HG02840 (cell line): ENCODE measurements around the gene BAZ2B.

Source experiments
- ATAC-seq: cut with Tn5 transposase; IDR thresholded peaks from one replicate; pipeline ENCODE4 v1.9.1; 2021; ENCODE audit warnings: mild to moderate bottlenecking, moderate library complexity, moderate number of reproducible peaks; ENCODE audit not compliant: unreplicated experiment, low FRiP score

Gene BAZ2B

GRCh38 chr2:159475793-159476192 lies 140.6 kb downstream of the BAZ2B start:
- ATAC-seq = no peak

- no peak for ATAC-seq
Observed at GRCh38 chr2:159471340-159471739, 145.0 kb downstream of the BAZ2B start.

GRCh38 chr2:159468257-159468656 lies 148.1 kb downstream of the BAZ2B start:
- no peak for ATAC-seq

GRCh38 chr2:159462961-159463360 lies 153.4 kb downstream of the BAZ2B start:
- ATAC-seq = no peak

- ATAC-seq = no peak
Observed at GRCh38 chr2:159462201-159462785, 154.1 kb downstream of the BAZ2B start.

GRCh38 chr2:159461076-159461475 lies 155.3 kb downstream of the BAZ2B start:
- no peak for ATAC-seq

- ATAC-seq = no peak
Observed at GRCh38 chr2:159460227-159460626, 156.1 kb downstream of the BAZ2B start.

- no peak for ATAC-seq
Observed at GRCh38 chr2:159459279-159459678, 157.1 kb downstream of the BAZ2B start.

- ATAC-seq = no peak
Observed at GRCh38 chr2:159457589-159457988, 158.8 kb downstream of the BAZ2B start.

GRCh38 chr2:159456500-159457426 lies 159.6 kb downstream of the BAZ2B start:
- no peak for ATAC-seq

GRCh38 chr2:159455330-159455918 lies 160.9 kb downstream of the BAZ2B start:
- no peak for ATAC-seq

GRCh38 chr2:159454185-159454584 lies 162.2 kb downstream of the BAZ2B start:
- ATAC-seq = no peak

- no peak for ATAC-seq
Observed at GRCh38 chr2:159450180-159450579, 166.2 kb downstream of the BAZ2B start.

GRCh38 chr2:159449504-159450124 lies 166.7 kb downstream of the BAZ2B start:
- ATAC-seq = no peak

GRCh38 chr2:159446817-159447216 lies 169.5 kb downstream of the BAZ2B start:
- no peak for ATAC-seq

- ATAC-seq = no peak
Observed at GRCh38 chr2:159446201-159446600, 170.1 kb downstream of the BAZ2B start.

- ATAC-seq = no peak
Observed at GRCh38 chr2:159445307-159445706, 171.0 kb downstream of the BAZ2B start.

- ATAC-seq = no peak
Observed at GRCh38 chr2:159444754-159445153, 171.6 kb downstream of the BAZ2B start.

GRCh38 chr2:159442159-159442852 lies 174.0 kb downstream of the BAZ2B start:
- no peak for ATAC-seq

GRCh38 chr2:159441182-159441581 lies 175.2 kb downstream of the BAZ2B start:
- ATAC-seq = no peak
